ENCODE measurements around the gene RAB15.

The RAB15 gene

GRCh38 chr14:64945431-64946178, 26.5 kb downstream of the RAB15 start:
- TF ChIP-seq REST (IDR thresholded peaks at IDR 0.05; ENCODE audit: insufficient read depth in 1 of 2, low read depth in 2 of 2, low read length in 2 of 2) (no peak), TAF1 (IDR thresholded peaks at IDR 0.05; ENCODE audit: borderline replicate concordance, insufficient read depth, low read length) (no peak), FOXP2 (optimal IDR thresholded peaks at IDR 0.05; ENCODE audit: borderline replicate concordance, extremely low read depth, extremely low read length, insufficient read depth) (no peak), POLR2AphosphoS5 (IDR thresholded peaks at IDR 0.05; ENCODE audit: low read depth, low read length) (no peak)

GRCh38 chr14:64944861-64945260, 27.3 kb downstream of the RAB15 start:
- TF ChIP-seq POLR2AphosphoS5 (IDR thresholded peaks at IDR 0.05; ENCODE audit: low read depth, low read length) = no peak
- TF ChIP-seq FOXP2 (optimal IDR thresholded peaks at IDR 0.05; ENCODE audit: borderline replicate concordance, extremely low read depth, extremely low read length, insufficient read depth) = no peak
- no peak for TF ChIP-seq SIN3A (IDR thresholded peaks at IDR 0.05; ENCODE audit: borderline replicate concordance, insufficient read depth, low read length)
- no peak for TF ChIP-seq REST (IDR thresholded peaks at IDR 0.05; ENCODE audit: insufficient read depth in 1 of 2, low read depth in 2 of 2, low read length in 2 of 2)
- TF ChIP-seq TAF1 (IDR thresholded peaks at IDR 0.05; ENCODE audit: borderline replicate concordance, insufficient read depth, low read length) = no peak

- TF ChIP-seq POLR2AphosphoS5 (IDR thresholded peaks at IDR 0.05; ENCODE audit: low read depth, low read length) (no peak), REST (IDR thresholded peaks at IDR 0.05; ENCODE audit: insufficient read depth in 1 of 2, low read depth in 2 of 2, low read length in 2 of 2) (no peak), FOXP2 (optimal IDR thresholded peaks at IDR 0.05; ENCODE audit: borderline replicate concordance, extremely low read depth, extremely low read length, insufficient read depth) (no peak), SIN3A (IDR thresholded peaks at IDR 0.05; ENCODE audit: borderline replicate concordance, insufficient read depth, low read length) (no peak), TAF1 (IDR thresholded peaks at IDR 0.05; ENCODE audit: borderline replicate concordance, insufficient read depth, low read length) (no peak)
Measured at GRCh38 chr14:64944041-64944440, 28.1 kb downstream of the RAB15 start.

GRCh38 chr14:64943556-64943955, 28.6 kb downstream of the RAB15 start:
- no peak for TF ChIP-seq POLR2AphosphoS5 (IDR thresholded peaks at IDR 0.05; ENCODE audit: low read depth, low read length)
- TF ChIP-seq SIN3A (IDR thresholded peaks at IDR 0.05; ENCODE audit: borderline replicate concordance, insufficient read depth, low read length) = no peak
- TF ChIP-seq TAF1 (IDR thresholded peaks at IDR 0.05; ENCODE audit: borderline replicate concordance, insufficient read depth, low read length) = no peak
- no peak for TF ChIP-seq REST (IDR thresholded peaks at IDR 0.05; ENCODE audit: insufficient read depth in 1 of 2, low read depth in 2 of 2, low read length in 2 of 2)
- TF ChIP-seq FOXP2 (optimal IDR thresholded peaks at IDR 0.05; ENCODE audit: borderline replicate concordance, extremely low read depth, extremely low read length, insufficient read depth) = no peak
